K562 (cell line): Measurements from ENCODE around the gene SMIM34. TPM values are rescaled to one million over a fixed set of nuclear protein-coding genes. Genes with fewer than 3 reads are reported as not detected.
"Not testable (repeated sequence)": the region's sequence is repeated elsewhere in the genome, so short reads cannot be mapped to it uniquely, and the experiment has no call there.

Experiments used
- ATAC-seq: fragments of 200-7000 bp; cut with Tn5 transposase; 3 replicates; pipeline ENCODE4 v1.9.1; 2020; ENCODE audit warnings: moderate library complexity
- BruUV-seq: library from RNA; stranded (reverse); fragments of 400-500 nt; replicated peaks from 2 replicates; lab custom pipeline; 2021; lab: Mats Ljungman, UMichigan
- CTCF ChIA-PET: fragments of 300-600 bp; formaldehyde crosslinking; extraction: SDS; loops from one replicate; lab custom pipeline; 2021; ENCODE audit warnings: low intra/inter-chr PET ratio; lab: Yijun Ruan, JAX
- POLR2A ChIA-PET: fragments of 300-600, 350-650 bp; sonication (Branson Sonifier 250); formaldehyde crosslinking; extraction: SDS; loops from one replicate; lab custom pipeline; 2021; ENCODE audit warnings: antibody characterized with exemption, inconsistent platforms; lab: Yijun Ruan, JAX
- DNase-seq, 4 experiments: peaks; one replicate each; pipeline versions ENCODE4 v3.0.0 to v3.0.0-alpha.2; 2011 to 2018; ENCODE audit warnings: low spot score in 3 of 4, mixed read lengths in 3 of 4; ENCODE audit errors: extremely low read depth in 1 of 4
- FAIRE-seq: peaks from 2 replicates; lab custom pipeline; 2011; peaks lifted over from hg19 to GRCh38; lab: Jason Lieb, UNC
- H2AFZ ChIP-seq: 2 replicates; pipeline ENCODE4 v1.6.0; 2011; ENCODE audit warnings: low read depth, low read length, control low read depth, inconsistent platforms
- H3K27ac ChIP-seq: fragments of 200-600 bp; 3 replicates; pipeline ENCODE4 v1.8.0; 2011; ENCODE audit warnings: low read depth, mild to moderate bottlenecking, control low read depth, inconsistent platforms, low read length, moderate library complexity, mixed read lengths; ENCODE audit errors: extremely low read depth
- H3K27me3 ChIP-seq, 2 experiments: fragments of 300-600 bp in 1 of 2; 2 replicates in 1 of 2; 3 replicates in 1 of 2; pipeline versions ENCODE4 v1.6.0 to v1.8.0; 2011; ENCODE audit warnings: inconsistent platforms in 2 of 2, low read length in 2 of 2, mild to moderate bottlenecking in 1 of 2, mixed read lengths in 1 of 2, moderate library complexity in 1 of 2; ENCODE audit not compliant: control insufficient read depth in 2 of 2, insufficient read depth in 2 of 2
- H3K36me3 ChIP-seq: fragments of 300-600 bp; 3 replicates; pipeline ENCODE4 v1.8.0; 2011; ENCODE audit warnings: mild to moderate bottlenecking, low read length, inconsistent platforms; ENCODE audit not compliant: control insufficient read depth, insufficient read depth
- H3K4me1 ChIP-seq, 2 experiments: fragments of 200-600 bp in 1 of 2; replicated peaks in 1 of 2; 2 replicates in 1 of 2; 3 replicates in 1 of 2; pipeline versions ENCODE4 v1.5.1 to v1.8.0; 2011; ENCODE audit warnings: inconsistent platforms in 2 of 2, low read length in 2 of 2, mild to moderate bottlenecking in 1 of 2, mixed read lengths in 1 of 2, moderate library complexity in 1 of 2; ENCODE audit not compliant: control insufficient read depth in 2 of 2, insufficient read depth in 2 of 2
- H3K4me2 ChIP-seq: 2 replicates; pipeline ENCODE4 v1.6.1; 2011; ENCODE audit warnings: low read length, control low read depth, inconsistent platforms, mixed read lengths; ENCODE audit not compliant: insufficient read depth
- H3K4me3 ChIP-seq: fragments of 200-600 bp; sonication (generic), shearing (Covaris generic); 2 replicates; pipeline ENCODE4 v1.5.1; 2016; ENCODE audit warnings: control low read depth, inconsistent platforms
- H3K79me2 ChIP-seq: fragments of 200-600 bp; 3 replicates; pipeline ENCODE4 v1.8.0; 2011; ENCODE audit warnings: low read length, inconsistent platforms; ENCODE audit not compliant: control insufficient read depth, insufficient read depth
- H3K9ac ChIP-seq, 2 experiments: 2 replicates each; pipeline versions ENCODE4 v1.6.0 to v1.6.1; 2011; ENCODE audit warnings: low read depth in 2 of 2, low read length in 2 of 2, control low read depth in 1 of 2, inconsistent platforms in 1 of 2, mild to moderate bottlenecking in 1 of 2, mixed read lengths in 1 of 2; ENCODE audit not compliant: insufficient read depth in 1 of 2
- H3K9me1 ChIP-seq: one replicate; pipeline ENCODE4 v1.6.0; 2011; ENCODE audit warnings: inconsistent platforms, mild to moderate bottlenecking, low read length, moderate library complexity; ENCODE audit not compliant: control insufficient read depth, insufficient read depth
- H3K9me3 ChIP-seq: replicated peaks from 2 replicates; pipeline ENCODE4 v1.5.1; 2011; ENCODE audit warnings: low read depth, low read length, inconsistent platforms; ENCODE audit not compliant: control insufficient read depth, insufficient read depth
- H4K20me1 ChIP-seq: replicated peaks from 2 replicates; pipeline ENCODE4 v1.6.1; 2011; ENCODE audit warnings: low read length, inconsistent platforms, mixed read lengths; ENCODE audit not compliant: control insufficient read depth, insufficient read depth
- WGBS: fragments of 100-300 bp; shearing (Covaris generic); methylation state at CpG from one replicate; pipeline ENCODE4 v1.1.6; 2016; ENCODE audit warnings: low coverage, mixed read lengths; ENCODE audit not compliant: insufficient coverage; ENCODE audit errors: missing lambda C conversion rate; 5-methylcytosine and 5-hydroxymethylcytosine counted together
- in situ Hi-C: fragments of 300-500 bp; cut with MboI; formaldehyde crosslinking; loops from 4 replicates; pipeline ENCODE4 v1.15.0; 2018; ENCODE audit warnings: inconsistent platforms, mixed read lengths
- intact Hi-C: fragments of 100-400 bp; cut with micrococcal nuclease; formaldehyde crosslinking; loops from 2 replicates; pipeline ENCODE4 v1.14.2; 2022
- polyA plus RNA-seq, 8 experiments: library from polyadenylated mRNA; depleted of rRNA in 4 of 8; stranded (reverse) in 5 of 8; unstranded in 3 of 8; fragments of >200 nt; fragmentation: Nextera tagmentation in 2 of 8; fragmentation: Illumina TruSeq in 1 of 8; extraction: Ambion mirVana in 2 of 8; extraction: Trizol in 1 of 8; gene quantifications; 2 replicates each; pipeline versions ENCODE4 v1.2.1 to v1.2.3, GENCODE V29; 2011 to 2014; ENCODE audit warnings: inconsistent platforms in 1 of 8, missing spikeins in 1 of 8
- total RNA-seq, 7 experiments: library from RNA; depleted of rRNA in 6 of 7; stranded (reverse); fragments of >200 nt in 6 of 7; fragmentation: Illumina TruSeq in 2 of 7; extraction: Trizol in 2 of 7; gene quantifications; 2 replicates each; pipeline versions ENCODE4 v1.2.1 to v1.2.3, GENCODE V29; 2011 to 2021; ENCODE audit warnings: low replicate concordance in 1 of 7

SMIM34 gene
- total and polyA plus RNA-seq, 9 of the 15 experiments (the other 6 are each of a cell fraction or from before 2014, with no cell fraction given): not detected

DNA sequence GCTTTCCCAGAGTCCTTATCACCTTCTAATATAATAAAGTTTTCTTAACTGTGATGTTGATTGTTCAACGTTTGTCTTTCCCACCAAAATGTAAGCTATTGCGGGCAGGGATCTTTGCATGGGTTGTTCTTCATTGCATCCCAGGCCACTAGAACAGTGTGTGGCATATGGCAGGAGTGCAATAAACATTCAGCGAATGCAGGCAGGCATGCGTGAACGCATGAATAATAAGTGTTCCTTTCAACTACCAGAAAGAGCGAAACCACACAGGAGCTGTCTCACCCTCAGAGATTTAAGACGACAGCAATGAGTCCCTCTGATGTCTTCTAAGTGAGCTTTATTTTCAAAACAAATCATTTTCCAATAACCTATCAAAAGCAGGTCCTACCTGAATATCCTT lies 34.5 kb upstream of the SMIM34 start:
- H3K4me2 ChIP-seq, ATAC-seq, H3K9ac ChIP-seq, BruUV-seq, CTCF ChIA-PET, intact Hi-C loops, in situ Hi-C loops, H3K27me3 ChIP-seq, H3K9me1 ChIP-seq, DNase-seq, H3K27ac ChIP-seq, H3K79me2 ChIP-seq, H4K20me1 ChIP-seq, H2AFZ ChIP-seq, H3K4me3 ChIP-seq, FAIRE-seq, POLR2A ChIA-PET, H3K9me3 ChIP-seq, H3K36me3 ChIP-seq, H3K4me1 ChIP-seq: not testable (repeated sequence)
- WGBS: no CpG with 5 or more reads among the region's 7 CpGs

DNA sequence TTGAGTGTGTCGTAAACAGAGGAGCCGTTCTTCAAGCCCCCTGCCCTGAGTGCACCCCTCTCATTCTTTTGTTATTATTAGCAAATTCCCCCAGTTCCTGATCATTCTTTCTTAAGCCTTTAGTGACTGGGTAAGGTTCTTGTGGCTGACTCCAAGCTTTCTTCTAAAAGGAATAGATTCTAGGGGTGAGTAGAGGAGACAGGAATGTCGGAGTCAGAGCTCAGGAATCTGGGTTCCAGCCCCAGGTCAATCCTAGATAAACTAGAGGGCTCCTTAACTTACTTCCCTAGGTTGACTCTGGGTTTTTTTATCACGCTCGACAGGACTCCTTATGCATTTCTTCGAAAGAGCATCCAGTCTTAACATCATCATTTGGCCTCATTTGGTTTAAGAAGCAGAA lies 32.4 kb upstream of the SMIM34 start:
- POLR2A ChIA-PET, H3K27me3 ChIP-seq, H3K27ac ChIP-seq, H4K20me1 ChIP-seq, H3K9ac ChIP-seq, H3K4me3 ChIP-seq, H3K36me3 ChIP-seq, intact Hi-C loops, H3K79me2 ChIP-seq, H3K4me1 ChIP-seq, H3K9me3 ChIP-seq, H2AFZ ChIP-seq, DNase-seq, BruUV-seq, FAIRE-seq, H3K4me2 ChIP-seq, ATAC-seq, in situ Hi-C loops, H3K9me1 ChIP-seq, CTCF ChIA-PET: not testable (repeated sequence)
- no CpG with 5 or more reads among the region's 6 CpGs for WGBS

GRCh38 chr21:34455628-34456027 lies 31.9 kb upstream of the SMIM34 start:
- H2AFZ ChIP-seq, H3K79me2 ChIP-seq, H4K20me1 ChIP-seq, intact Hi-C loops, BruUV-seq, POLR2A ChIA-PET, H3K36me3 ChIP-seq, FAIRE-seq, H3K4me2 ChIP-seq, in situ Hi-C loops, H3K9ac ChIP-seq, H3K4me3 ChIP-seq, H3K27me3 ChIP-seq, ATAC-seq, CTCF ChIA-PET, DNase-seq, H3K4me1 ChIP-seq, H3K9me1 ChIP-seq, H3K9me3 ChIP-seq, H3K27ac ChIP-seq: not testable (repeated sequence)
- no CpG with 5 or more reads among the region's 10 CpGs for WGBS

DNA sequence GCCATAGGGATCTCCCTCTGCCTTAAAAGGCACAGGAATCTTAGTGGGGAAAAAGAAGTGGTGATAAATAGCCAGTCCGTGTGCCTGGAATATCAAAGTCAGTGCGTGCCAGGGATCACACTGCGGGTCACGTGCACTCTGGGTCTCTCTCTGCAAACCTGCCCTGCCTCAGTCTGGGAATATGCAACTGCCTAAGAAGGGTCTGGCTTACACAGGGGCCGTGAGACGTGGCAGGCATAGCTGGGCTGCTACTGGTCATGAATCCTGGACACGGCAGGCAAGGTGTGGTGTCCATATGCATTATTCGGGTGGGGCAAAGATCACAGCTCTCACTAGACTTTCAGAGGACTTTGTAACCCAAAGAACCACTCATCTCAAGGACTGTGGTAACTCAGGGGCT lies 23.3 kb upstream of the SMIM34 start:
- H4K20me1 ChIP-seq, H3K4me2 ChIP-seq, H3K36me3 ChIP-seq, in situ Hi-C loops, intact Hi-C loops, H3K9me1 ChIP-seq, H3K9ac ChIP-seq, H3K79me2 ChIP-seq, FAIRE-seq, BruUV-seq, H3K27me3 ChIP-seq, POLR2A ChIA-PET, H3K9me3 ChIP-seq, H3K4me3 ChIP-seq, CTCF ChIA-PET, DNase-seq, ATAC-seq, H3K27ac ChIP-seq, H2AFZ ChIP-seq, H3K4me1 ChIP-seq: not testable (repeated sequence)
- no CpG with 5 or more reads among the region's 8 CpGs for WGBS
